Measurements from ENCODE around the gene GNB1L. TPM values are rescaled to one million over a fixed set of nuclear protein-coding genes. Genes with fewer than 3 reads are reported as not detected.

GNB1L gene
- polyA plus RNA-seq, 1 donor: 4.4 TPM

- Histone ChIP-seq H3K9me3 (ENCODE audit: control insufficient read depth, low read depth, low read length) (no peaks in the 10 kb centered on the region), H3K4me3 (ENCODE audit: low read length) (no peak overlapping the region), H3K27me3 (ENCODE audit: control insufficient read depth, insufficient read depth, low read length) (no peaks in the 10 kb centered on the region), H3K4me1 (ENCODE audit: control insufficient read depth, insufficient read depth, low read length) (peaks cover 9% of the 10 kb centered on the region), H3K36me3 (ENCODE audit: control insufficient read depth, insufficient read depth, low read length) (no peaks in the 10 kb centered on the region), H3K27ac (ENCODE audit: low read length) (no peak overlapping the region)
- DNase-seq: no peak
- WGBS (ENCODE audit: insufficient coverage, low lambda C conversion rate): no CpG with 5 or more reads among the region's 30 CpGs
Observed at GRCh38 chr22:19870153-19871022, 15.7 kb upstream of the GNB1L start.

DNA sequence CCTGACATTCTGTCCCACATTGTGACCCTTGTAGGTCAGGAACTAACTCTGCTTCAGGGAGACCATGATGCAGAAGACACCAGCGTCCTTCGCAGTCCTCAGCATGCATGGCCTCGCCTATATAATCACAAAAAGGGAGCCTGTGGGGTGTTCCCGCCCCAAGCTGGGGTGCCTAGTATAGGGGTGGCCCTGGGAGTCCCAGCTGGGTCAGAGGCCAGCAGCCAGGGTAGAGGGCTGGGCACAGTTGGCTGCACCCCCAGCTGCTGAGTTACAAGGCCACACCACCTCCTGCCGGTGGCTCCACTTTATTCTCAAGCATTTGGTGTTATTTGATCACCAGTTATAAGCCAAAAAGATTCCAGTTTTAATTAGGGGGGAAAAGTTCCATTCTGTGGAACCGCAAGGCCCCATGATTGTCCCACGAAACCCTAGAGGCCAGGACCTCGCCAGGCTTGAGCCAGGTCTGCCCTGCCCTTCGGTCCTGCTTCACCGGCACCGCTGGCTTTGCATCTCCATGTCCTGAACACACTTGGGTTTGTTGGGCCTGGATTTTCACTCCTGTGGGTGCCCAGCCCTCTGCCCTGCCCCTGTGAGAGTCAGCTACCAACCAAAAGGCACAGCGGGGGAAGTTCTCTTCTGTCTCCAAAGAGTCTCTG lies 15.0 kb upstream of the GNB1L start:
- Histone ChIP-seq H3K36me3 (ENCODE audit: control insufficient read depth, insufficient read depth, low read length) (no peaks in the 10 kb centered on the region), H3K9me3 (ENCODE audit: control insufficient read depth, low read depth, low read length) (no peaks in the 10 kb centered on the region), H3K4me3 (ENCODE audit: low read length) (no peak overlapping the region), H3K27ac (ENCODE audit: low read length) (no peak overlapping the region), H3K4me1 (ENCODE audit: control insufficient read depth, insufficient read depth, low read length) (peaks cover 9% of the 10 kb centered on the region), H3K27me3 (ENCODE audit: control insufficient read depth, insufficient read depth, low read length) (no peaks in the 10 kb centered on the region)
- no CpG with 5 or more reads among the region's 12 CpGs for WGBS (ENCODE audit: insufficient coverage, low lambda C conversion rate)
- no peak for DNase-seq

- H3K36me3 ChIP-seq (ENCODE audit: control insufficient read depth, insufficient read depth, low read length): no peaks in the 10 kb centered on the region
Observed at GRCh38 chr22:19868773-19869471, 14.2 kb upstream of the GNB1L start.

GRCh38 chr22:19868333-19868732 lies 13.7 kb upstream of the GNB1L start:
- no peaks in the 10 kb centered on the region for H3K36me3 ChIP-seq (ENCODE audit: control insufficient read depth, insufficient read depth, low read length)
- WGBS (ENCODE audit: insufficient coverage, low lambda C conversion rate): no CpG with 5 or more reads among the region's 3 CpGs
- no peak for DNase-seq
- no peaks in the 10 kb centered on the region for H3K4me1 ChIP-seq (ENCODE audit: control insufficient read depth, insufficient read depth, low read length)
- H3K9me3 ChIP-seq (ENCODE audit: control insufficient read depth, low read depth, low read length): no peaks in the 10 kb centered on the region
- no peaks in the 10 kb centered on the region for H3K27me3 ChIP-seq (ENCODE audit: control insufficient read depth, insufficient read depth, low read length)
- no peak overlapping the region for H3K4me3 ChIP-seq (ENCODE audit: low read length)
- no peak overlapping the region for H3K27ac ChIP-seq (ENCODE audit: low read length)

More at GRCh38 chr22:19868773-19869471, 14.2 kb upstream of the GNB1L start:
- Histone ChIP-seq H3K4me1 (ENCODE audit: control insufficient read depth, insufficient read depth, low read length) (peaks cover 4% of the 10 kb centered on the region), H3K4me3 (ENCODE audit: low read length) (no peak overlapping the region), H3K27me3 (ENCODE audit: control insufficient read depth, insufficient read depth, low read length) (no peaks in the 10 kb centered on the region), H3K9me3 (ENCODE audit: control insufficient read depth, low read depth, low read length) (no peaks in the 10 kb centered on the region), H3K27ac (ENCODE audit: low read length) (no peak overlapping the region)
- WGBS (ENCODE audit: insufficient coverage, low lambda C conversion rate): 100% methylated on average over 2 of the region's 23 CpGs
- no peak for DNase-seq

DNA sequence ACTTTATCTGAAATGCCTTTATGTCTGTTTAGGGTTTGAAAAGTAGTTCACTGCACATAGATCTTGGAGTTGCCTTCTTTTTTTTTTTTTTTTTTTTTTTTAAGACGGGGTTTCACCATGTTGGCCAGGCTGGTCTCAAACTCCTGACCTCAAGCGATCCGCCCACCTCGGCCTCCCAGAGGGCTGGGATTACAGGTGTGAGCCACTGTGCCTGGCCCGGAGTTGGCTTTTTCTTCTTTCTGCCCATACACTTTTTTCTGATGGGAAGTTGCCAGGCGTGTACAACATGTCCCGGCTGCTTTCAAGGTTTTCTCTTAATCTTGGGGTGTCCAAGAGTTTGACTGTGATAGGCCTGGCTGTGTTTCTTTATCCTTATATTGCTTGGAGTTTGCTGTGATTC lies 12.9 kb upstream of the GNB1L start:
- no peaks in the 10 kb centered on the region for H3K36me3 ChIP-seq (ENCODE audit: control insufficient read depth, insufficient read depth, low read length)
- no peak for DNase-seq
- no CpG with 5 or more reads among the region's 7 CpGs for WGBS (ENCODE audit: insufficient coverage, low lambda C conversion rate)
- H3K27me3 ChIP-seq (ENCODE audit: control insufficient read depth, insufficient read depth, low read length): no peaks in the 10 kb centered on the region
- no peaks in the 10 kb centered on the region for H3K9me3 ChIP-seq (ENCODE audit: control insufficient read depth, low read depth, low read length)
- H3K4me3 ChIP-seq (ENCODE audit: low read length): no peak overlapping the region
- no peak overlapping the region for H3K27ac ChIP-seq (ENCODE audit: low read length)
- H3K4me1 ChIP-seq (ENCODE audit: control insufficient read depth, insufficient read depth, low read length): no peaks in the 10 kb centered on the region

DNA sequence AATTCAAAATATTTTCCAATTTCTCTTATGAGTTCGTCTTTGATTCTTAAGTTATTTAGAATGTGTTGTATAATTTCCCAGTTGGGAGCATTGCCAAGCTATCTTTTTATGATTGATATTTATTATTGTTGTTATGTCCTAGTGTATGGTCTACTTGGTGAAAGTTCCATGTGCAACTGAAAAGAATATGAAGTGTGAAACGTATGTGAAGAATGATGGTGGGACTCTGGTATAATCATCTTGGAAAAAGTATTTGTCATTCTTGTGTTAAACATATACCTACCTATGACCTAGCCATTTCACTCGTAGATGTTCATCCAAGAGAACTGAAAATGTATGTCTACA lies 12.0 kb upstream of the GNB1L start:
- no peak overlapping the region for H3K27ac ChIP-seq (ENCODE audit: low read length)
- no peak overlapping the region for H3K4me3 ChIP-seq (ENCODE audit: low read length)
- no peaks in the 10 kb centered on the region for H3K27me3 ChIP-seq (ENCODE audit: control insufficient read depth, insufficient read depth, low read length)
- 80% methylated on average over 2 of the region's 3 CpGs for WGBS (ENCODE audit: insufficient coverage, low lambda C conversion rate)
- no peaks in the 10 kb centered on the region for H3K9me3 ChIP-seq (ENCODE audit: control insufficient read depth, low read depth, low read length)
- DNase-seq: no peak
- H3K36me3 ChIP-seq (ENCODE audit: control insufficient read depth, insufficient read depth, low read length): no peaks in the 10 kb centered on the region
- no peaks in the 10 kb centered on the region for H3K4me1 ChIP-seq (ENCODE audit: control insufficient read depth, insufficient read depth, low read length)

DNA sequence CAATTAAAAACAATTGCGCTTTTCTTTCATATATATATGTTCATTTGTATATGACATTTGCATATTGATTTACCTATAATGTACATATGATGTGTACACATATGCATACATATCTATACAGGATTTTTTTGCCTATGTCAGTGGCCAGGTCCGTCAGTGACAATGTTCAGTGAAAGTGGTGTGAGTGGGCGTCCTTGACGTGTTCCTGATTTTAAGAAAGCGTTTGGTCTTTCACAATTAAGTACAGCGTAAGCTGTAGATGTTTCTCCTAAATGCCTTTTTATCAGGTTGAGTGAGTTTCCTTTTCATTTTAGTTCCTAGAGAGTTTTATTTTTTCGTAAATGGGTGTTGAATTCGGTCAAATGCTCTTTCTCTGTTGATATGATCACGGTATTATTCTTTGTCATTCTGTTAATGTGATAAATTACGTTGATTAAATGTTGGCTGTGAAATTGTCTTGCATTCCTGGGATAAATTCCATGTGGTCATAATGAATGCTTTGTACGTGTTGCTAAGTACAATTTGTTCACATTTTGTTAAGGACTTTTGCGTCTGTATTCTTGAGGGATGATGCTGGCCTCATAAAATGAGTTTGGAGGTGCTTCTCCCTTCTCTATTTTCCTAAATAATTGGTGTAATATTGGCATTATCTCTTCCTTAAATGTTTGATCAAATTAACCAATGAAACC lies 10.6 kb upstream of the GNB1L start:
- Histone ChIP-seq H3K36me3 (ENCODE audit: control insufficient read depth, insufficient read depth, low read length) (no peaks in the 10 kb centered on the region), H3K4me3 (ENCODE audit: low read length) (no peak overlapping the region), H3K27ac (ENCODE audit: low read length) (no peak overlapping the region), H3K4me1 (ENCODE audit: control insufficient read depth, insufficient read depth, low read length) (no peaks in the 10 kb centered on the region), H3K27me3 (ENCODE audit: control insufficient read depth, insufficient read depth, low read length) (no peaks in the 10 kb centered on the region), H3K9me3 (ENCODE audit: control insufficient read depth, low read depth, low read length) (no peaks in the 10 kb centered on the region)
- no peak for DNase-seq
- 88% methylated on average over 4 of the region's 12 CpGs for WGBS (ENCODE audit: insufficient coverage, low lambda C conversion rate)

- H3K27me3 ChIP-seq (ENCODE audit: control insufficient read depth, insufficient read depth, low read length): no peaks in the 10 kb centered on the region
- H3K36me3 ChIP-seq (ENCODE audit: control insufficient read depth, insufficient read depth, low read length): no peaks in the 10 kb centered on the region
- WGBS (ENCODE audit: insufficient coverage, low lambda C conversion rate): 100% methylated on average over 2 of the region's 5 CpGs
- H3K4me3 ChIP-seq (ENCODE audit: low read length): no peak overlapping the region
- DNase-seq: no peak
- no peaks in the 10 kb centered on the region for H3K4me1 ChIP-seq (ENCODE audit: control insufficient read depth, insufficient read depth, low read length)
- H3K27ac ChIP-seq (ENCODE audit: low read length): no peak overlapping the region
- H3K9me3 ChIP-seq (ENCODE audit: control insufficient read depth, low read depth, low read length): no peaks in the 10 kb centered on the region
Observed at GRCh38 chr22:19864538-19865106, 9.9 kb upstream of the GNB1L start.

- DNase-seq: no peak
- Histone ChIP-seq H3K9me3 (ENCODE audit: control insufficient read depth, low read depth, low read length) (no peaks in the 10 kb centered on the region), H3K4me3 (ENCODE audit: low read length) (no peak overlapping the region), H3K27me3 (ENCODE audit: control insufficient read depth, insufficient read depth, low read length) (no peaks in the 10 kb centered on the region), H3K4me1 (ENCODE audit: control insufficient read depth, insufficient read depth, low read length) (no peaks in the 10 kb centered on the region), H3K27ac (ENCODE audit: low read length) (no peak overlapping the region), H3K36me3 (ENCODE audit: control insufficient read depth, insufficient read depth, low read length) (no peaks in the 10 kb centered on the region)
- WGBS (ENCODE audit: insufficient coverage, low lambda C conversion rate): 80% methylated on average over 2 of the region's 5 CpGs
Observed at GRCh38 chr22:19863571-19863970, 8.9 kb upstream of the GNB1L start.
